Activated CD8-positive, alpha-beta memory T cell treated with anti-CD3 and anti-CD28 coated beads for 24 hours (primary cell): ENCODE results near the gene PPCDC.
"Not testable (repeated sequence)": the region's sequence is repeated elsewhere in the genome, so short reads cannot be mapped to it uniquely, and the experiment has no call there.

Experiments
- DNase-seq: peaks from one replicate; pipeline ENCODE4 v3.0.0-alpha.2; 2020

The PPCDC gene

DNA sequence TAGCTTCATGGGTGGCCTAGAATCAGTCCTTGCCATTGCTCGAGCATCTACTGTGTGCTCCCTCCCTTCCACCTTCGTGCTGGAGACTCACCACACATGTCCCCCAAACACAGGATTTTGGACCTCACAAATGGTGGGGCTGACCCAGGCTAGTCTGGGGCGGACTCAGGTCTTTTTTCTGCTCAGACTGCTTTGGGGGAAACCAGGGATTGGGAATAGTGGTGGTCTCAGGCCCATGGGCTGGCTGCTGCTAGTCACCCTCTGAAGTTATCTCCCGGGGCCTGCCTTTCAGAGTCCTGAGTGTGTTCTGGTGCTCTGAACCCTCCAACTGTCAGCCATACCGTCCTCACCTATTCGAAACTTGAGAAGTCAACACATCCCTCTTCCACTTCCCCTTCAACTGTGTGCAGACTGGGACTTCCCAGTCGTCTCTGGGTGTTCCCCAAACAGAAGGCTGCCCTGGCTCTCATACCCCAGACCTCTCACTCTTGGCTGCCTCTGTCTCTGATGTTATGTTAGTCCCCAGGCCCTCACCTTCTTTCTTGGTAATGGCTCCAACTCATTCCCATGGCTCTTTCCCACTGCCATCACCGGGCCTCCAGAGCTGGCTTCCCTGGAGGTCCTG is 46.0 kb downstream of the PPCDC start:
- DNase-seq: peak; percentile 52

DNA sequence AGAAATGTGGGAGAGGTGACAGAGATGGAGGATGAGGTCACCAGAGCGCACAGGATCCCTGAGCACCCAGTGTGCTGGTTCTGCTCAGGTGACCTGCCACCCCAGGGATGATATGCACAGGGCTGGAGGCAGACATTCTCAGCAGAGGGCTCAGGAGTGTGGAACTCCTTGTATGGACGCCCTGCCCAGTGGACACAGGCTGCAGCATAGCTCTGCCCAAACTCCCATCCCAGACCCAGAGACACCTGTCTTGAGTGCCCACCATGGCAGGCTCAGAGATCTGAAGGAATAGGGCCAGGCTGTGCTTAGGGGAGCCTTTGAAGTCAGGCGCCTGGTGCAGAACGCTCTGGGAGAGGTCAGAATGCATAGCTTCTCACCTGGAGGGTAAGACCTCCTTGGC is 47.3 kb downstream of the PPCDC start:
- no peak for DNase-seq

DNA sequence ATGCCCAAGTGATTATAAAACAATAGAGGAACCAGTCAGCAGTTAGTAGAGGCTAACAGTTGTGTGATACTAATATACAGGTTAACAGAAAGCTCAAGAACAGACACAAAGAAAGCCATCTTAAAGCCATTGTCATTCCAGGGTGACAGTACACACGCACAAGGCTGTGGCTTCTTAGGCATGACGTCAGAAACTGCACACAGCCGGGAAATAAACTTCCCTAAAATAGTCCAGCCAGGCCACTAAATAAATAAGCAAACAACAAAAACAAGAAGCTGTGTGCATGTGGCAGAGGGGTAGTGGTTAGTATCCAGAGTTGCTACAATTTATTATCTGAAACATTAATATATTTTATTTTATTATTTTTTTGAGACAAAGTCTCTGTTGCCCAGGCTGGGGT is 49.8 kb downstream of the PPCDC start:
- no peak for DNase-seq

DNA sequence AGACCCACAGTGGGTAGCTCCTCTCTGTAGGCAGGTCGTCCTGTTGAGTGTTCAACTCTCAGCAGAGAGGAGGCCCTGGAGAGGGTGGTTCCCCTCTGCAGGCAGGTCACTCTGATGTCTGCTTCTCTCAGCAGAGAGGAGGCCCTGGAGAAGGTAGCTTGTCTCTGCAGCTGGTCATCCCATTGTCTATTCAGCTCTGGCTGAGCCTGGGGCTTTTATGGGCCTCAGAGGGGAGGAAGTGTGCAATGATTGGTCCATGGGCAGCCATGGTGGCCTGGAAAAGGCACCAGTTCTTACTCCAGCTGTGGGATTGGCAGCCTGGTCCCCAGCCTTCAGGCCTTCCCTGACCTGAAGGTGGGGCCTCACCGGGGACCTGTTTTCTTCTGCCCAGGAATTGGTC is 52.9 kb downstream of the PPCDC start:
- DNase-seq: no peak

DNA sequence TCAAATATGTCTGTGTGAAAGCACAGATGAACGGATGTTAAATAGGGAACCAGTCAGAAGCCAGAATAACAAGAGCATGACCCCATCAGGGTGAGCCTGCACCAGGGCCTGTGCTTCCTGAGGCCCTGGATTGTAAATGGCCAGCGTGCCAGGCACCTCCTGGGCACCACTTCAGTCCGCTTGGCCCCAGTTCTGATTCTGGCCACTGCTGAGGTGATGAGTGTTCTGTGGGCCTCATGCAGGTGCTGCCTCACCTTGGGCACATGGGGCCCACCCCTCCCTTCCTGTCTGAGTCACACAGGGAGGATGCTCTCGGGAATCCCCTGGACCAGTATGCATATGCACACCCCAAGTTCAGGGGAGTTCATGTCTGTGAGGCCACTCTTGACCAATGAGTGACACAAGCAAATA is 54.2 kb downstream of the PPCDC start:
- DNase-seq: not testable (repeated sequence)

DNA sequence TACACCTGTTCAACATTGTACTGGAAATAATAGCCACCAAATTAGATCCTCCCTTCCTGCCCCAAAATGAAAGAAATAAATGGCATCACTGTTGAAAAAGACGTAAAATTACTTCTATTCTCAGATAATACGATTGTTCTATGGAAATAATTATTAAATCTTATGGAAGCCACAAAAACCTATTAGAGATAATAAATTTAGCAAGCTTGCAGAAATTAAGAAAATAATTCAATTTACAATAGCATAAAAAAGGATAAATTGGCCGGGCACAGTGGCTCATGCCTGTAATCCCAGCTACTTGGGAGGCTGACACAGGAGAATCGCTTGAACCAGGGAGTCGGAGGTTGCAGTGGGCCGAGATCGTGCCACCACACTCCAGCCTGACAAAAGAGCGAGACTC is 57.8 kb downstream of the PPCDC start:
- DNase-seq: no peak

DNA sequence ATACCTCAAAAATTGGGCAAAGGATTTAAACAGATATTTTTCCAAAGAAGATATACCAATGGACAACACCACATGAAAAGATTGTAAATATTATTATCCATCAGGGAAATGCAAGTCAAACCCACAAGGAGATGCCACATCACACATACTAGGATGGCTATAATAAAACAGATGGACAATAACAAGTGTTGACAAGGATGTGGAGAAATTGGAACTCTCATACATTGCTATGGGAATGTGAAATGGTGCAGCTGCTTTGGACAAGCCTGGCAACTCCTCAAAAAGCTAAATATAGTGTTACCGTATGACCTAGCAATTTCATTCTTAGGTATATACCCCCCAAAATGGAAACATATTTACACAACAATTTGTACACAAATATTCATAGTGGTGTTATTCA is 59.3 kb downstream of the PPCDC start:
- DNase-seq: no peak

DNA sequence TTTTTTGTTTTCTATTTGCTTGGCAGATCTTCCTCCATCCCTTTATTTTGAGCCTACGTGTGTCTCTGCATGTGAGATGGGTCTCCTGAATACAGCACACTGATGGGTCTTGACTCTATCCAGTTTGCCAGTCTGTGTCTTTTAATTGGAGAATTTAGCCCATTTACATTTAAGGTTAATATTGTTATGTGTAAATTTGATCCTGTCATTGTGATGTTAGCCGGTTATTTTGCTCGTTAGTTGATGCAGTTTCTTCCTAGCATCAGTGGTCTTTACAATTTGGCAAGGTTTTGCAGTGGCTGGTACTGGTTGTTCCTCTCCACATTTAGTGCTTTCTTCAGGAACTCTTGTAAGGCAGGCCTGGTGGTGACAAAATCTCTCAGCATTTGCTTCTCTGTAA is 62.3 kb downstream of the PPCDC start:
- not testable (repeated sequence) for DNase-seq

DNA sequence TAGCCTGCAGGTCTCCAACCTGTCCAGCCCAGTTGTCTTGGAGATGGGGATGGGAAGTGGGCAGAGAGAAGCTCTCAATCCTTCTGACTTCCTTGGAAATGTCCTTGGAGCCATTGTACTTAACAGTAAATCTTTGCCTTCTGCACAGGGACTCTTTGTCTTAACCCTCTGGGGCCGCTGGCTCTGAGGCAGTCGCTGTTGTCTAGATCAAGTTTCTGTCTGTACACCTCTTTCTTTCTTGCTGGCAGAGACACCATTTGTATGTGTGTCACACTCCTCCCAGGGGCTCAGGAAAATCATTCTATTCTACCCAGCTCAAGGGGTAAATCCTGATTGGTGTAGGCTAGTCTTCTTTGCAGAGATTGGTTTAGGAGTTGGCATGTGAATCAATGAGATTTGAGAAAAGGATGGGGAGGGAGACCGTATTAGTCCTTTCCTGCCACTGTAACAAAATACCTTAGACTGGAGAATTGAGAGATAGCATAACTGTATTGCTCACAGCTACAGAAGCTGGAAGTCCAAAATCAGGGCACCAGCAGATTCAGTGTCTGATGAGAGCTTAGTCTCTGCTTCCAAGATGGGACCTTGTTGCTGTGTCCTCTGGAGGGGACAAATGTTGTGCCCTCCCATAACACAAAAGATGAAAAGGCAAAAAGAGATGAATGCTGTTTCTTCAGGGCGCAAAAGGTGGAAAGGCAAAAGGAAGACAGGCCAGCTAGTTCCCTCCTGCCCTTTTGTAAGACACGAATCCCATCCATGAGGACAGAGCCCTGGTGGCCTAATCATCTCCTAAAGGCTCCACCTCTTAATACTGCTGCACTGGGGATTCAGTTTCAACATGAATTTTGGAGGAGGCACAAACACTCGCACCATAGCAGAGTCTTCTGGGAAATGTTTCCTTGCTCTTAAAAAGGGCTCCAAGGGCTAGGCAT is 66.3 kb downstream of the PPCDC start:
- no peak for DNase-seq

DNA sequence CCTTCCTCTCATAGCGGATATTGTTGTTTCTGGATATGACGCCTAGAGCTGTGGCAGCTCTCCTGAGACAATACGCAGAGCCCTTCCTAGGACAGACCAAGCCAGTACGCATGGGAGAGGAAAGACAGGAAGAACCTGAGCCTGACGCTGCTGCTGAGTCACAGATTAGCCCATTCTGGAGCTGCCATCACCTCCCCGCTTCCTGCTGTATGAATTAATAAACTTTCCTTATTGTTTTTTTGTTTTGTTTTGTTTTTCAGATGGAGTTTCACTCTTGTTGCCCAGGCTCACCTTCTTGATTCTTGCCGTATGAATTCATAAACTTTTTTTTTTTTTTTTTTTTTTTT is 67.0 kb downstream of the PPCDC start:
- DNase-seq: no peak

DNA sequence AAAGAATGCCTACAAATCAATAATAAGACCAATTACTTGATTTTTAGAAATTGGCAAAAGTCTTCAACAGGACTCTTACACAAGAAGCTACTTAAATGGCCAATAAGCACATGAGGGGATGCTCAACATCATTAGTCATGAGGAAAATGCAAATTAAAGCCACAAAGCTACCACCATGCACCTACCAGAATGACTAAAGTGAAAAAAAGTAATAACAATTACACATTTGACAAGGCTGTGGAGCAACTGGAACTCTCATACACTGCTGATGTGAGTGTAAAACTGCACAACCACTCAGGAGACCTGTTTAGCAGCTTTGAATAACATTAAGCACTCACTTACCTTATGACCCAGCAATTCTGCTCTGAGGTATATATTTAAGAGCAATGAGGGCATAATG is 68.4 kb downstream of the PPCDC start:
- DNase-seq: no peak

DNA sequence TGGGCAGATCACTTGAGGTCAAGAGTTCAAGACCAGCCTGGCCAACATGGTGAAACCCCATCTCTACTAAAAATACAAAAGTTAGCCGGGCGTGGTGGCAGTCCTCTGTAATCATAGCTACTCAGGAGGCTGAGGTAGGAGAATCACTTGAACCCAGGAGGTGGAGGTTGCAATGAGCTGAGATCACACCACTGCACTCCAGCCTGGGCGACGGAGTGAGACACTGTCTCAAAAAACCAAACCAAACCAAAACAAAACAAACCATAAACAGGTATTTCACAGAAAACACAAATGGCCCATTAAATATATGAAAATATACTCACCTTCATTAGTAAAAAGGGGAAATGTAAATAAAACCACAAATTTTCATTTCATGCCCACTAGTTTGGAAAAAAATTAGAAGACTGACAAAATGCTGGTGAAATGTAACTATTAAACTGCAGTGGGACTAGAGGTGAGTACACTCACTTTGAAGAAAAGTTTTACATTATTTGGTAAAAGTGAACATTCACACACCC is 71.6 kb downstream of the PPCDC start:
- not testable (repeated sequence) for DNase-seq

DNA sequence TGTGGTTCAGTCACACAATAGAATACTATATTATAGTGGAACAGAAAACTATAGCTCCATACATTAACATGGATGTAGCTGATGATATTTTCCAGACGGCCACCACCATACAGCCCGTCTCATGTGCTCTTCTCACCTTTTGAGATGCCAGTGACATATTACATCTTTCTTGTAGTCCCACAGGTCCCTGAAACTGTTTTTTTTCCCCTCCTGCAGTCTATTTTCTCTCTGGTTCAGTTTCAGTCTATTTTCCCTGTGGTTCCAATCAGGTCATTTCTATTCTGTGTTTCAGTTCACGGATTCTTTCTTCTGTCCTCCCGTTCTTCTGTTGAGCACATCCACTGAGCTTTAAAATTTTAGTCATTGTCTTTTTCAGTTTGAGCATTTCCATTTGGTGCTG is 72.2 kb downstream of the PPCDC start:
- DNase-seq: no peak

DNA sequence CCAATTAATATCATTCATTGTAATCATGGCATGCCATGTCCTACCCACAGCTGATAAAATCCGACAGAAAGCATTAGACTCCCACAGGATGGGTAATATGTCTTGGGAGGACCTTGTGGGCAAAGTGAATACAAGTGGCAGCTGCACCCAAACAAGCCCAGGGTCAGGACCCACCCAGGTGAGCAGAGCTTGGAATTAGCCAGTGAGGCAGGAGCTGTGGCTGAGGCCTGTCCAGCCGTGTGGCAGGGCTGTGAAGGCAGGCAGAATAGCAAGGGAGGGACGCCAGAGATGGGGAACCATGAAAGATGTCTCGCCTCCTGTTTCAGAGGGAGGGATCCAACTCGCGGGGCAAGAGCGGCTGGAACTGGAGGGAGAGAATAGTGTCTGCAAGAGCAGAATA is 74.5 kb downstream of the PPCDC start:
- DNase-seq: peak; percentile 43

DNA sequence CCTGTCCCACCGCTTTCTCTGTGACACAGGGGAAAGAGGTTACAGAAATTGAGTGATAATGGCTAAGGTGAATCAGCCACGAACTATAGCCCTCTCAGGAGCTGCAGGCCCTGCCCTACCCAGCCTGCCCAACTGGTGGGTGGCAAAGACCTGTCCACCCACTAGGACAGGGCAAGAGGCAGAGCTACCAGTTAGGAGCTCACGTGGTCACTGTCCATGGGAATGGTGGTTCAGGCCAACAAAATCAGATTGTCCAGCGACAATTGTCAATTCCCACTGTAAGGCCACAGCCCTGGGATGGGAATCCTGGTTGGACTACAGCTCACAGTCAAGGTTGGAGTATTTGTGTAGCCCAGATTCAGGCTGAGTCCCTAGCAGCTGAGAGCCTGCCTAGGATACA is 75.0 kb downstream of the PPCDC start:
- DNase-seq: no peak
